Fibroblast of skin of left biceps (primary cell): ENCODE results near the gene REM2.
A peak's percentile ranks its signal among the peaks of the same experiment; 100 is the strongest.

Source experiments
- DNase-seq, 2 experiments: peaks; one replicate each; pipeline ENCODE4 v3.0.0-alpha.2; 2013; ENCODE audit warnings: low read depth in 2 of 2

REM2 gene, protein sequence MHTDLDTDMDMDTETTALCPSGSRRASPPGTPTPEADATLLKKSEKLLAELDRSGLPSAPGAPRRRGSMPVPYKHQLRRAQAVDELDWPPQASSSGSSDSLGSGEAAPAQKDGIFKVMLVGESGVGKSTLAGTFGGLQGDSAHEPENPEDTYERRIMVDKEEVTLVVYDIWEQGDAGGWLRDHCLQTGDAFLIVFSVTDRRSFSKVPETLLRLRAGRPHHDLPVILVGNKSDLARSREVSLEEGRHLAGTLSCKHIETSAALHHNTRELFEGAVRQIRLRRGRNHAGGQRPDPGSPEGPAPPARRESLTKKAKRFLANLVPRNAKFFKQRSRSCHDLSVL

GRCh38 chr14:22883173-22883976 is at the start of gene REM2:
TSS of gene REM2 (plus strand) at chr14:22883222. CDS start at chr14:22883288, 66 bp downstream.
- no peak for DNase-seq

DNA sequence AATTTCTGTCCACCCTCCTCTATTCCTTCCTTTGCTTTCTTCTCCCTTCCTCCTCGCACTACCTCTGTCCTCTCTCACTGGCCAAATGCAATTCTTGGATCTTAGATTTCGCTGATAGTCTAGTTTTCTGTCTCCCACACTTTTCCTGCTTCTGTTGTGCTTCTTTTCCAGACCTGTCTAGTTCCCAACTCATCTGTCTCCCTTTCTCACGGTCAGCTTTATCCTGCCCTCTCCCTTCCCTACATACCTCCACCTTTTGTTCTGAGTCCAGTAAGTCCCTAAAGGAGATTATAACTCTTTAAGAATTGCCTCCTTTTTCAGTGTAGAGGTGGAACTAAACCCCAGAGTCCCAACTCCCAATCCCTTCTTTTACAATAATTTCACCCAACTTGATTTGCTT is 47.5 kb upstream of the REM2 start:
- DNase-seq: no peak

- peak; percentile 71 to 77 for DNase-seq
These were observed 46.5 kb upstream of the REM2 start, which contains the start of gene MMP14 for GRCh38 chr14:22836301-22837113. TSS of gene MMP14 (plus strand) at chr14:22836585. CDS start at chr14:22836818, 233 bp downstream.

- no peak for DNase-seq
These were observed 45.8 kb upstream of the REM2 start for GRCh38 chr14:22837114-22837749.

DNA sequence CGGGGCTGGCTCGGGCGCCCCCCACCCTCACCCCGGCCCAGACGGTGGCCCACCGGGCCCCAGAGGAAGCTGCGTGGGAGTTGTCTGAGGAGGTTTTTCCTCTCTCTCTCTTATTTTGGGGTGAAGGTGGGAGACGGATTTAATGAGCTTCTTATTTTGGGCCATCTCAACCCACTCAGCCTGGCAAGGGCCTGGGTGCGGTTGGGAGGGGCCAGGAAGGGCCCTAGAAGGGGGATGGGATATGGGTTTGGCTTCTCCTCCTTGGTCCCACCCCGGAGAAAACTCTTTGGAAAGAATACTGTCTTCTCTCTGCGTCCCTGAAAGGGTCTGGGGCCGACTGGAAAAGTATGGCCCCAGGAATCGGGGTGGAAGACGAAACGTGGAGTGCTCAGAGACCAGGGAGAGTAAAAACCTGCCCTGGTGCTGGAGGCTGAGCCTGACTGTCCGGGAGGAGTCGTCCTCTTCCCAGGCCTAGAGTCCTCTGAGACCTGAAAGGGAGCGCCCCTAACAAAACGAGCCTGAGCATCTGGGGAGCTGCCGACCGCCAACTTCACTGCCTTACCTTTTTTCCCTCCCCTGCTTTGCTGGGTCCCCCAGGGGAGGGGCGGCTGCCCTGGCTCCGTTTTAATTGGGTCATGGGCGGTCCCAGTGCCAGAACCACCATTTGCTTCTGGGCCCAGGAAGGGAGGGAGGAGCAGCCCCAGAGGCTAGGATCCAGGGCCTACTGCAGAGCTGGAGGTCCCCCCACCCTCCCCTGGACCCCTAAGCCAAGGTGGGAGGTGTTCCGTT is 45.1 kb upstream of the REM2 start:
- DNase-seq: no peak

DNA sequence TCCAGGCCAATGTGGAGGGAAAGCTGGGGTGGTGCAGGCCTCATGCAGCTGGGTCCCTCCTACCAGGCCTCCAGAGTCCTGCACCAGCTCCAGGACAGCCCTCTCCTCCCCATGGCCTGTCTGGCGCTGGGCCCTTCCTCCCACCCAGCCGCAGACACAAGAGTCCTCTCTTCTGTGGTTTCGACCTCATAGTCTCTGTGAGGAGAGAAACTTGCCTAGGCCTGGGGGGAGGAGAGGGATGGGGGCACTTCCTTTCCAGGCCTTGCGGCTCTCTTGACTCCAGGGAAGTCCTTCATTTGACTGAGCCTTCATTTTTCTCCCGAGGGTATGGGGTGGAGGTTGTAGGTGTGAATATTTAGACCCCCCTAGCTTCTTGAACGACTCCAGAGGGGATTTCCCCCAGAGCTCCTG is 44.4 kb upstream of the REM2 start:
- DNase-seq: no peak

DNA sequence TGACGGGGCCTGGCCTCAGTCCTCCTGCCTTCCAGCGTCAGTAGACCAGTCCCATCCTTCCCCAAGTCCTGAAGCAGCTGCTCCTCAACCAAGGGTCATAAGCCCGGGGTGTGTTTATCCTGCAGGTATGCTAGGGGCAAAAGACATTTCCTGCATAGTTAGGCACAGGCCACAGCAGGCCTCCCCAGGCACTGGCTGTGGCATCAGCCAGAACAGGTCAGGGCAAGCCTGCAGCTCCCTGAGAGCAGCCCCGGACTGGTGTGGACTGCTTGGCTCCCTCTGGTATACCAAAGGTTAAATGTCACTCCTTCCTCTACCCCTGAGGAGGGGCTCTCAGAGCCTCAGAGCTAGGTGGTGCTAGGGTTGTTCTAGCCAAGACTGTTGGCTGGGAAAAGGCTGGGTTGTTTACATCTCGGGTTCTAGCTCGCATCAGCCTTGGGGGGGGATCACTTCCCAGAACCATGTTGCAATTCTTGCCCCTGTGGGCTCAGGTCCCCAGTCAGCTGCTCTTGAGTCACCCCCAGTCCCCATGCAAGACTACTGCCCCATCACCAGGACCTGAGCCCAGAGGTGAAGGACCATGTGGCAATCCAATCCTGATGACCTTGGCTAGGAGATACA is 43.8 kb upstream of the REM2 start:
- DNase-seq: no peak

- no peak for DNase-seq
These were observed 41.7 kb upstream of the REM2 start for GRCh38 chr14:22841311-22841710.

- DNase-seq: no peak
These were observed 41.3 kb upstream of the REM2 start for GRCh38 chr14:22841769-22842168.

DNA sequence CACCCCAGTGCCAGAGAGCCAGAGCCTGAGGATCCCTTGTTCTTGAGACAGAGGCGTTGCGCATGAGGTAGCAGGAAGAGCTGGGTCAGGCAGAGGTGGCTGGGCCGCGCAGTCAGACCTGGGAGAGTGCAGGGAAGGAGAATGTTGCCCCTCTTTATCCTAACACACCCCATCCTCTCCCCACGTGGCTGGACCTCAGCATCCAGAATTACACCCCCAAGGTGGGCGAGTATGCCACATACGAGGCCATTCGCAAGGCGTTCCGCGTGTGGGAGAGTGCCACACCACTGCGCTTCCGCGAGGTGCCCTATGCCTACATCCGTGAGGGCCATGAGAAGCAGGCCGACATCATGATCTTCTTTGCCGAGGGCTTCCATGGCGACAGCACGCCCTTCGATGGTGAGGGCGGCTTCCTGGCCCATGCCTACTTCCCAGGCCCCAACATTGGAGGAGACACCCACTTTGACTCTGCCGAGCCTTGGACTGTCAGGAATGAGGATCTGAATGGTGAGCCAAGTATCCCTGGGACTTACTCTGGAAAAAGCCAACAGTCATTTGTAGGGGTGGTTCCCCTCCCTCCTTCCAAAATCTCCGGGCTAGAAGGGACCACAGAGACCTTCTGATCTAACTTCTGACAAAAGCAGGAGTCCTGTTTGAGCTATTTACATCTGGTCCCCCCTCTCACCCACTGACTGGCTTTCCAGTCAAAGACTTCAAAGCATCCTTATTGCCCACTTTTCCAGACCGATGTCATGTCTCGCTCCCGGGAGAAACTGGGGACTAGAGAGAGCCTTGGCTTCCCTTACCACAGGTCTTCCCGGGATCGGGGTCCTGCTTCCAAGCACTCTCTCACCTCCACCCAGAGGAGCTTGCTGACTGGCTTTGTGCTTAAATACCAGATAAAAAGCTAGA is 40.6 kb upstream of the REM2 start:
- no peak for DNase-seq

DNA sequence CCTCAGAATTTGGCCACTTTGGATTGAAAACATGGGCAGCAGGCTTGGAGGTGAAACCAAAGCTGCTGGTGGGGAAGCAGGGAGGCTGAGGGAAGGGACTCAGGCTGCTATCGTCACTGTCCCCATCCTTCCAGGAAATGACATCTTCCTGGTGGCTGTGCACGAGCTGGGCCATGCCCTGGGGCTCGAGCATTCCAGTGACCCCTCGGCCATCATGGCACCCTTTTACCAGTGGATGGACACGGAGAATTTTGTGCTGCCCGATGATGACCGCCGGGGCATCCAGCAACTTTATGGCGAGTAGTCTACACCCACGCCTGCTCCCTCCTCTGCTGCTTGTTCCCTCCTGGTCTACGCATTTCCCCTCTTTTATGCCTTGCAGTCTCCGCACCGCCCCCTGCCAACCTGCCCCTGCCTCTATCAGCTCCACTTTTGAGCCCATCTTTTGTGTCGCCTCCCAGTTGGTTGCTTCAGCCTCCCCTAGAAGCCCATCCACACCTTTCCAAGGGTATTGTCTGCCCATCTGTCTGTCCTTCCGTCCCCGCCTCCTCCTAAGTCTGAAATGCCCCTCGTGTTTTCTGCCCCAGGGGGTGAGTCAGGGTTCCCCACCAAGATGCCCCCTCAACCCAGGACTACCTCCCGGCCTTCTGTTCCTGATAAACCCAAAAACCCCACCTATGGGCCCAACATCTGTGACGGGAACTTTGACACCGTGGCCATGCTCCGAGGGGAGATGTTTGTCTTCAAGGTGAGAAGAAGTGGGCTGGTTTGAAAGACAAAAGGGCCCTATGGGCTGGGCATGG is 39.7 kb upstream of the REM2 start:
- no peak for DNase-seq

- no peak for DNase-seq
These were observed 38.6 kb upstream of the REM2 start for GRCh38 chr14:22844221-22845102.

DNA sequence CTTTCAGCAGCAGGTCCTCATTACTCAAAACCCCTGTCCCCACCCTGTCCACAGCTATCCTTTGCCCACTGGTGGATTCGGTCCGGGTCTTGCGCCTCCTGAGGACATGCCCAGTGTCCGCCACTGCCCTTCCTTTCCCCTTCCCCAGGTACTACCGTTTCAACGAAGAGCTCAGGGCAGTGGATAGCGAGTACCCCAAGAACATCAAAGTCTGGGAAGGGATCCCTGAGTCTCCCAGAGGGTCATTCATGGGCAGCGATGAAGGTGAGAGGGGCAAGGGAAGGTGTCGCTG is 38.0 kb upstream of the REM2 start:
- no peak for DNase-seq

- no peak for DNase-seq
These were observed 37.0 kb upstream of the REM2 start for GRCh38 chr14:22845821-22846625.

GRCh38 chr14:22846811-22847307 is 36.2 kb upstream of the REM2 start:
- no peak for DNase-seq

DNA sequence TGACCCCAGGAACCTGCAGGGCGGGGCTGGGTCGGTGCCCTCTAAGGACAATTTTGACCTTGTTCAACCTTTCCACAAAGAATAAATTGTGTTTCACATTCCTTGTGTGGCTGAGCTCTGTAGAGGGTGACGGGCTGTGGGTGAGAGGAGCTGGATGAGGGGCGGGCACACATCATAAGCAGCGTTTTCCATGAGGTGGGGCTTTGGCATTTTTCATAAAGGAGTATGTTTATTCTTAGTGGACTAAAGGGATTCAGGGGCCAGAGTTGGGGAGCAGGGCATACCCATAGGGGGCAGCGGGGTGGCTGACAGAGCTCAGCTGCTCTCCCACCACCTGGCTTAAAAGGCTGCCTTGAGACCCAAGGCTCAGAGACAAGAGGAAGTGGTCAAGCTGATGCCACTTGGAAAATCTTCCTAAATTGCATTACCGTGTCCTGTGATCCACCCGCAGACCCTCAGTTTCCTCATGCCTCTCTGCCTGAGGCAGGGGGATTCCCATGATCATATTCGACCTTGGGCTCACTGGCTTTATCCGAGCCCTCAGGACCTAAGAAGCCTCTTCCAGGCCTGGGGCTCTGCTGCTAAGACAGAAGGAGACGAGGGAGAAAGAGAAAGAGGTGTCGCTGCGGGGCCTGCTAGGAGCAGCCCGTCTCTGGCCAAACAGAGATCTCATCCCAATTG is 35.2 kb upstream of the REM2 start:
- DNase-seq: no peak
